Adipose tissue (tissue), 3 donors: ENCODE data around the gene ASGR1. TPM values are rescaled to one million over a fixed set of nuclear protein-coding genes. Genes with fewer than 3 reads are reported as not detected.

Experiments used
- H3K27ac ChIP-seq: one replicate; pipeline ENCODE4 v1.5.1; 2013; ENCODE audit warnings: low read depth, low read length
- WGBS, 3 donors: extraction: QIAGEN DNeasy Blood & Tissue Kit; methylation state at CpG; one replicate each; pipeline ENCODE4 v1.1.7; 2013; 5-methylcytosine and 5-hydroxymethylcytosine counted together
- polyA plus RNA-seq, 3 donors: library from polyadenylated mRNA; stranded (reverse); fragments of 200-250 nt; gene quantifications; one replicate each; pipeline ENCODE4 v1.2.3, GENCODE V29; 2013
- donor health status: healthy with polysubstance abuse.
- donor health status: Bipolar disorder and iron deficiency.
- donor health status: healthy.

ASGR1 gene
- polyA plus RNA-seq, 3 donors, result 1.0 to 3.4 (median 2.5) TPM

GRCh38 chr17:7218166-7218565, 39.0 kb upstream of the ASGR1 start:
- no peak overlapping the region for H3K27ac ChIP-seq
- WGBS, 3 donors, result 64 to 68% (median 67%) methylated on average over 6 of the region's 6 CpGs

DNA sequence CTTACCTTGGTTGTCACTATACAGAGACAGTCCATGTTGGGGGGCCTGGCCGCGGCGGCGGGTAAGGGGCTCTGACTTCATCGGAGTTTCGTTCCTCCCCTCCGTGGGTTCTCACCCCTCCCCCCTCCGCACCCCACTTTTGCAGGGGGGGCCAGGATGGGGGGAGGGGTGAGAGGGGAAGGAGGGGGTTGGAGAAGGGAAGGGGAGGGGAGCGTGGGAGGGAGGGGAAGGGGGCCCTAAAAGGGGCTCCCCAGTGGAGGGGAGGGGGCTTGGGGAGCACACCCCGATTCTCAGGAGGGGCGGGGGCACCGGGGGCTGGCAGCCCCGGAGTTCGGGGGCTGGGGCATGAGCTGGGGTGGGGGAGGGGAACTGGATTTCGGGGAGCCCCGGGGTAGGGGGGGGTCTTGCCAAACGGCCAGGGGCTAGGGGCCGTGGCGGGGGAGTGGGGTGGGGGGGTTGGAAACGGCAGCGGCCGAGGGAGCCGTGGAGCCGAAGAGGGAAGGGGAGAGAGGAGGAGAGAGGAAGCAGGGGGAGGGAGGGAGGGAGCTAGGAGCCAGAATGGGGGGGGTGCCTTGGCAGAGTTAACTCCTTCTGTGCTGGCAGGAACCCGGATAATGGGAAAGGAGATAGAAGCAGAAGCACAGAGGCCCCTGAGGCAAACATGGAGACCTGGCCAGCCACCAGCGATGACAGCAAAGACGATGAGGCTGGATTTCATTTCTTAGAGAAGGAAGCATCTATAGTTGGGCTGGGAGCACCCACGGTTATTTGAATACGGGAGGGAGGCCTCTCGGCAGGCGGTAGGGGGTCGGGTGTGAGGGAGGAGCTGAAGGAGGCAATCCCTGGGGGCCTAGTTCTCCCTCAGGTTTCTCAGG, 38.2 kb upstream of the ASGR1 start:
- WGBS, 3 donors, result 2 to 5% (median 2%) methylated on average over 24 to 32 of the region's 32 CpGs
- no peak overlapping the region for H3K27ac ChIP-seq

DNA sequence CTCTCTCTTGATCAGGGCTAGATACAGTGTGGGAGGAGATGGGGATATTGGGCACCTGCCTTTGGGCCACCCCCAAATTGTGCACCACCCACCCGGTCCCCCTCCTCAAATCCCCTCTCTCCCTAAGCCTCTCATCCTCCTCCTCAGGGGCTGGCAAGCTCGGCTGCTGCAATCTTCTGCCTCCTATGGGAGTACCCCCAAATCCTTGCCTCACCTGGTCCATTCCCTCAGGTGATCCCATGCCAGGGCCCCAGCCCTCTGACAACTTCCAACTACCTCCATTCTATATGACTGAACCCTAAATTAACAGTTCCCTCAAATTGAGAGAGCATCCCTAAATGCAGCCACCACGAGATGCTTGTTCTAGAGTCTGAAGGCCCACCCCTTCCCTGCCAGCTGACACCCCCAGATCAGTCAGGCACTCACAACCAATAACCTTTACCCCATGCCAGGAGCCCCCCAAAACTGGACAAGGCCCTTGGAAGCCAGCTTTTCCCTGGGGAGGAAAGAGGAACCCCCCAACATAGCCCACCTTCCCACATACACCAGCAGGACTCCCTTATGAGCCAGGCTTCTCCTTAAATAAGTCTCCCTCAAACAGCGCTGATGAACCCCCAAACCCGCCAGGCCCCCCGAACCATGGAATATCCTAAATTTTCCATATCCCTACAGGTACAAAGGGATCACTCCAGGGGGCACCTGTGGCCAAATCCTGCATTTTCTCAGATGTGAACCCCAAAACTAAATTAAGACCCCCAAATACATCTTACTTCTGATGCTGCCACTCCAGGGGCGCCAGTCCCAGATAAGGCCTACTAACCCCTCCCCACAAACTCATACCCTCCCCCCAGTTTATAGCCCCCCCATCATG, 37.3 kb upstream of the ASGR1 start:
- no peak overlapping the region for H3K27ac ChIP-seq
- 22 to 34% (median 25%) methylated on average over 7 of the region's 7 CpGs for WGBS, 3 donors

DNA sequence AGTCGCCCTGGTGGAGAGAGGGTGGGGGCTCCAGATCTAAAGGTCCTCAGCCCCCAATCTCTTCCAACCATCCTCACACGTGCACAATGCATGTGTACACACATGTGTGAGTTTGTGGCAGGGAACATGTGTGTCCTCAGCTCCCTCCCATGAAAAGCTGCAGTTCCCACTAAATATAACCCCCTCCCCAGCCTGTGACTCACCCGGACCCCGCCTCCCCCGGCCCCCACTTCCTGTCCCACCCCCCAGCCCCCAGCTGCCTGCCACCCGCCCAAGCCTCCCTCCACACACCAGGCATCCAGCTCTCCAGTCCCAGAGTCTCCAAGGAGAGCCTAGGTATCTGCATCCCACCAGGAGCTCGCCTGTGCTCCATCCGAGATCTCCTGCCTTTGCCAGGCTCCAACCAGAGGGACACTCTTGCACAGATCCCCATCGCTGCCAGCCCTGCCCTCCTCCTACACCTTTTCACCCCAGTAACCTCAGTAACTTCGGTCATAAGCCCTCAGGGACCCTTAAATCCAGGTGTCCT, 36.5 kb upstream of the ASGR1 start:
- no peak overlapping the region for H3K27ac ChIP-seq
- 8 to 27% (median 18%) methylated on average over 9 to 10 of the region's 10 CpGs for WGBS, 3 donors

DNA sequence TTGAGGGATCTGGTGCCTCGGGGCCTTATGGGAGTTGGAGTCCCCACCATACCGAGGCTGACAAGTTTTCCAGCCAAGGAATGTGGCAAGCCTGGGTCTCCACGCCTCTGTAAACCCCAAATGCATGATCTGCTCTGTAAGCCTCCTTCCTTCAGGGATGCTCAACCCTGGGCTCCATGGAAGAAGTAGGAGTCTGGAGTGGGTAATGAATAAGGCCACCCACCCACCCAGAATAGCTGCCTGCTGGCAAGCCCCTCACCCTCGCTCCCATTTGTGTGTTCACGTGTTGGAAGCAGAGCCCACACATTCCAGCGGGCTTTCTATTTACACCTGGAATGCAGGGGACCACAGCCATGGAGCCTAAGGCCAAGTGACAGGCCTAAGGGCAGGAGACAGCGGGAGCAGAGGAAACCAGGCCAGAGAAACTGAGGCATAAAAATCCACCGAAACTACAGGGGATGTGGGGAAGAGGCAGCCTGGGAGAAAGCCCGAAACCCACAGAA, 36.0 kb upstream of the ASGR1 start:
- H3K27ac ChIP-seq, result no peak overlapping the region
- 21 to 28% (median 22%) methylated on average over 9 of the region's 9 CpGs for WGBS, 3 donors

DNA sequence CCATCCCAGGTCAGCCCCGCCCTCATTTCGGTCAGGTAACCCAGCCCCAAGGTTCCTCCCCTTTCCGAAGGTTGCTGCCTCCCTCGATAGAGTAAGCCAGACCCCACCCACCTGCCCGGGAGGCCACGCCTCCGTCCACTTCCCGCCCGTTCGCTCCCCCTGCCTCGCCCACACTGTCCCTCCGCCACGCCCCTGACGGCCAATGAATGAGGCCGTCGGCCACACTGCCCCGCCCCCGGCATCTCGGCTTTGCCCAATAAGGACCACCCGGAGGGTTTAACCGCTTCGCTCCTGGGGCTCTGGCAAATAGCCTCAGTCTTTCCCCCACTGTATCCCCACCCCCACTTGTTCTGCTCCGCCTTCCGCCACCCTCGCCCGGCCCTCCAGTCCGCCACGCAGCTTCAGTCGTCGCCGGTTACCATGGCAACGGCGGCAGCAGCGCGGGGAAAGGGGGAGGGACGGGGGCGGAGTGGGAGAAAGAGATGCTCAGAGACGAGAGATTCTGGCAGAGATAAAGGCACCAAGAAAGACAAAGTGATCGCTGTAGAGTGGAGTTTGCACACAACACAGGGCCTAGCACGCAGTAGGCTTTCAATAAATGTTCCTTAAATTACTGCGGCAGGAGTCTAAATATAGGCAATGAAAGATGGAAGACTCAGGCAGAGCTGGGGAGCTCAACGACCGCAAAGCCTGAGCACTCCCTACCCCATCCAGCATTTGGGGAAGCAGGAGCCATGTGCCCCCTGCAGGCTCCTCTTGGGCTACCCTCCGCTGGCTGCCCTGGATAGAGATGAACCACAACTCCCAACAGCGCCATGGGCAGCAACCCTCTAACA, 35.3 kb upstream of the ASGR1 start:
- WGBS, 3 donors, result 0 to 1% (median 1%) methylated on average over 44 to 45 of the region's 45 CpGs
- H3K27ac ChIP-seq, result no peak overlapping the region

- WGBS, 3 donors, result 2 to 5% (median 3%) methylated on average over 15 of the region's 15 CpGs
Measured at GRCh38 chr17:7213895-7214299, 34.7 kb upstream of the ASGR1 start.

GRCh38 chr17:7211491-7212273, 32.5 kb upstream of the ASGR1 start:
- H3K27ac ChIP-seq, result no peak overlapping the region
- 39 to 62% (median 58%) methylated on average over 24 to 34 of the region's 37 CpGs for WGBS, 3 donors

More at GRCh38 chr17:7213895-7214299, 34.7 kb upstream of the ASGR1 start:
- H3K27ac ChIP-seq, result no peak overlapping the region

GRCh38 chr17:7208754-7209460, 29.7 kb upstream of the ASGR1 start:
- no peak overlapping the region for H3K27ac ChIP-seq

GRCh38 chr17:7208027-7208571, 28.9 kb upstream of the ASGR1 start:
- H3K27ac ChIP-seq, result no peak overlapping the region
- WGBS, 3 donors, result 49 to 71% (median 58%) methylated on average over 21 of the region's 21 CpGs

More at GRCh38 chr17:7208754-7209460, 29.7 kb upstream of the ASGR1 start:
- 82 to 91% (median 85%) methylated on average over 9 of the region's 9 CpGs for WGBS, 3 donors

- WGBS, 3 donors, result 65 to 80% (median 68%) methylated on average over 21 to 24 of the region's 24 CpGs
- H3K27ac ChIP-seq, result no peak overlapping the region
Measured at GRCh38 chr17:7207120-7208001, 28.2 kb upstream of the ASGR1 start.

DNA sequence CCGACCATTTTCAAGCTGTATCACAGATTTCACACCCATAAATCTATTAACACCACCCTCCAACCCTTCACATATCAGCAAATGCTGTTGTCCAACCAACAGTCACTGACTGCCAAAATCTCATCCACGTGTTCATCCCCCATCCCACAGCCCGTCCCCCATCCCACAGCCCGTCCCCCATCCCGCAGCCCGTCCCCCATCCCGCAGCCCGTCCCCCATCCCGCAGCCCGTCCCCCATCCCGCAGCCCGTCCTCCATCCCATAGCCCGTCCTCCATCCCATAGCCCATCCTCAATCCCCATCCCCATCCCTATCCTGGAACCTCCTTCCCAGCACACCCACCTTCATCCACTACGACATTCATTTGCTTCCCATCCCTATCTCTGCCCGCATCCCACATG, 26.4 kb upstream of the ASGR1 start:
- 41 to 66% (median 51%) methylated on average over 15 of the region's 15 CpGs for WGBS, 3 donors
- no peak overlapping the region for H3K27ac ChIP-seq

DNA sequence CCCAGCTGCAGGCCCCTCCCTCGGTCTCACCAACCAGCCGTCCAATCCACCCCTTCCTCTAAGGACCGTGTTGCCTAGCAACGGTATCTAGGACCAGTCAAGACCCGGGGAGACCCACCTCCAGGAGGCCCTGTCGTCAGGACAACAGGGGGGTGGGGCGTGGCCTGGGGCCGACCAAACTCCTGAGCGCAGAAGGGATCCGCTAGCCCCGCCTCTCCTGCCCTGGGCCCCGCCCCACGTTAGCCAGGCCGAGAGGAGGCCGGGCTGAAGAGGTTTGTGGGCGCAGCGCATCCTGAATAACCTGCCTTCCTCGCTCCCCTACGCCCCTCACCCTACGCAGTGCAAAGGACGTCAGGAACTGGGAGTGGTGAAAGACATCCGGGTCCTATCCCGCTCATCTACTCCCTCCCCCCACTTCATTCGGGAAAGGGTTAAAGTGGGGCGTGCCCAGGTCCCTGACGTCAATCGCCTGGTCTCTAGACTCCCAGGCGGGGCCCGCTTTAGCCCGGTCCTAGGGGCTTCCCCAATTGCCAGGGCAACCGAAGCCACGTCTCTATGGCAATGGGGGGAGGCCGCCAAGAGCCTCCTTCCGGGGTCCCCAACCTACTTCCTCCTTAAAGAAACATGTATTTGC, 25.8 kb upstream of the ASGR1 start:
- 0 to 2% (median 1%) methylated on average over 34 of the region's 34 CpGs for WGBS, 3 donors
- H3K27ac ChIP-seq, result no peak overlapping the region

DNA sequence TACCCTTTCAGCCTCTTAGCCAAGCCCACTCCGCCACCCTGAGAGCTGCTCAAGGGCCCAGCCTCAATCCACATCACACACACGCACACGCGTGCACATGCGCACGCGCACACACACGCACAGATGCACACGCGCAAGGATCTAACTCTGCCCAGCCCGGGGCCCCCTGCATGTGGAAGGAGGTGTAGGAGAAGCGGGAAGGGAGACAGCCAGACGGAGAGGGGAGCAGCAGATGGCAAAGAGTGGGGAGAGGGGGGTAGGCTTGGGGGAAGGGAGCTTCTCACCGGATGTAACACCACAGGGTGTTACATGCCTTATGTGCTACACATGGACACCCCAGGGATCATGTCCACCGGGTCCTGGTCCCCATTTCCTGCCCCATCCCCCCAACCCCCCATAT, 25.2 kb upstream of the ASGR1 start:
- H3K27ac ChIP-seq, result no peak overlapping the region
- 72 to 82% (median 81%) methylated on average over 15 of the region's 15 CpGs for WGBS, 3 donors

GRCh38 chr17:7203391-7203790, 24.2 kb upstream of the ASGR1 start:
- H3K27ac ChIP-seq, result no peak overlapping the region
- 92 to 93% (median 93%) methylated on average over 16 of the region's 16 CpGs for WGBS, 3 donors
